ENCODE results near the gene EIF4EBP2. TPM values are rescaled to one million over a fixed set of nuclear protein-coding genes. Genes with fewer than 3 reads are reported as not detected.

The EIF4EBP2 gene
- total and polyA plus RNA-seq, 11 donors = 20.6 to 150 (median 85.8) TPM

- no peak for ATAC-seq
- no peak overlapping the region for H3K4me3 ChIP-seq
- peaks cover 0 to 18% (median 15%) of the 10 kb centered on the region in 12 donors for H3K4me1 ChIP-seq
- intact Hi-C loops (cut with DNase I) = no loop called here
- H3K27me3 ChIP-seq = no peaks in the 10 kb centered on the region
- 84 to 90% (median 87%) methylated on average over 8 of the region's 8 CpGs for WGBS, 4 donors
- TF ChIP-seq POLR2A (IDR thresholded peaks at IDR 0.05) (no peak), CTCF (IDR thresholded peaks at IDR 0.05) (no peak)
- DNase-seq = no peak
- peaks cover 0 to 7% (median 0%) of the 10 kb centered on the region in 9 donors for H3K36me3 ChIP-seq
- no peaks in the 10 kb centered on the region for H3K9me3 ChIP-seq
- peak overlapping the region in 1 of 12 donors; percentile 62 for H3K27ac ChIP-seq
Measured at GRCh38 chr10:70367195-70367796, 36.6 kb upstream of the EIF4EBP2 start.

DNA sequence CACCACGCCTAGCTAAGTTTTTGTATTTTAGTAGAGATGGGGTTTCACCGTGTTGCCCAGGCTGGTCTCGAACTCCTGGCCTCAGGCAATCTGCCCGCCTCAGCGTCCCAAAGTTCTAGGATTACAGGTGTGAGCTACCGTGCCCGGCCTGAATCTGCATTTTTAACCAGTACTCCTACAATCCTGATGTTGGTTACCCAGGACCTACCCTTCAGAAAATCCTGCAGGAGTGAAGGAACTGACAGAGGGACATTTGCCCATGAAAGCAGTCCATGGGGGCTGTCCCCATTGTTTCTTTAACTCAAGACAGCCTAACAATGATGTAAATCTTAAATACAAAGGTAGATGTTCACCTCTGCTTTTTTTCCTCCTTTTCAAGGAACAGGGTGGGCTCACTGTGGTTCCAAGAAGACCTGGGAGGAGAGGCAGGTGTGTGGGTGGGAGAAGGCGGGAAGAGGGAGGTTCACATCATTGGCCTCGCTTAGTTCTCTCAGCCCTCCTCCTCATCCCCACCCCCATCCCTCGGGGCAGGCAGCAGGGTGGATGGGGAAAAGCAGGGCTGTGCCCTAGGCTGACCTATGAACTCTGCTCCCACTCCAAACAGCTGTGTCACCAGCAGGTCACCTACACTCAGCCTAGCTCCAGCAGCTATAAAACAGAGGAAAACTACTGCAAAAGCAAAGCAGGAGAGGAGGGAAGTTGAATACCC lies 35.0 kb upstream of the EIF4EBP2 start:
- ATAC-seq = no peak
- Histone ChIP-seq H3K36me3 (peaks cover 0 to 12% (median 0%) of the 10 kb centered on the region in 9 donors), H3K4me3 (no peak overlapping the region), H3K27me3 (no peaks in the 10 kb centered on the region), H3K27ac (peak overlapping the region in 1 of 12 donors; percentile 31), H3K9me3 (no peaks in the 10 kb centered on the region), H3K4me1 (peaks cover 0 to 9% (median 9%) of the 10 kb centered on the region in 12 donors)
- intact Hi-C loops (cut with DNase I) = no loop called here
- TF ChIP-seq POLR2A (IDR thresholded peaks at IDR 0.05) = no peak
- no peak for TF ChIP-seq CTCF (IDR thresholded peaks at IDR 0.05)
- DNase-seq = no peak
- 81 to 86% (median 84%) methylated on average over 10 of the region's 10 CpGs for WGBS, 4 donors

GRCh38 chr10:70369498-70370018 lies 34.4 kb upstream of the EIF4EBP2 start:
- Histone ChIP-seq H3K36me3 (peaks cover 0 to 14% (median 0%) of the 10 kb centered on the region in 9 donors), H3K4me3 (no peak overlapping the region), H3K9me3 (no peaks in the 10 kb centered on the region), H3K4me1 (peaks cover 0 to 3% (median 2%) of the 10 kb centered on the region in 12 donors), H3K27me3 (no peaks in the 10 kb centered on the region), H3K27ac (peak overlapping the region in 1 of 12 donors; percentile 31)
- WGBS, 4 donors = 79 to 86% (median 83%) methylated on average over 8 of the region's 8 CpGs
- no peak for DNase-seq
- no peak for TF ChIP-seq POLR2A (IDR thresholded peaks at IDR 0.05)
- TF ChIP-seq CTCF (IDR thresholded peaks at IDR 0.05) = no peak
- intact Hi-C loops (cut with DNase I) = no loop called here
- ATAC-seq = no peak

DNA sequence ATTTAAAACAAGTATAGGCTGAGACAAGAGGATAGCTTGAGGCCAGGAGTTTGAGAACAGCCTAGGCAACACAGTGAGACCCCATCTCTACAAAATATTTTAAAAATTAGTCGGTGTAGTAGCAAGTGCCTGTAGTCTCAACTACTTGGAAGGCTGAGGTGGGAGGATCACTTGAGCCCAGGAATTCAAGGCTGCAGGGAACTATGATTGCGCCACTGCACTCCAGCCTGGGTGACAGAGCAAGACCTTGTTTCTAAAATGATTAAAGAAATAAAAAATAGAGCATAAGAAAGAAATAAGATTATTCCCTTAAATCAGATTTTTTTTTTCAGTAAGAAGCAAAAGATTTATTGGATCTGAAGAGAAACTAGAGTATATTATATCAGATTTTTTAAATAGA lies 33.2 kb upstream of the EIF4EBP2 start:
- Histone ChIP-seq H3K36me3 (peaks cover 0 to 18% (median 0%) of the 10 kb centered on the region in 9 donors), H3K4me1 (peaks cover 0 to 2% (median 0%) of the 10 kb centered on the region in 12 donors), H3K27me3 (no peaks in the 10 kb centered on the region), H3K4me3 (no peak overlapping the region), H3K9me3 (no peaks in the 10 kb centered on the region), H3K27ac (peak overlapping the region in 1 of 12 donors; percentile 13)
- ATAC-seq = no peak
- no peak for DNase-seq
- WGBS, 4 donors = 95 to 99% (median 99%) methylated on average over 2 of the region's 2 CpGs
- intact Hi-C loops (cut with DNase I) = no loop called here
- TF ChIP-seq POLR2A (IDR thresholded peaks at IDR 0.05) (no peak), CTCF (IDR thresholded peaks at IDR 0.05) (no peak)
